Ovary (tissue), 3 donors: Measurements from ENCODE around the gene PCARE.

Experiments
- POLR2A ChIP-seq: fragments of 450-650 bp; IDR thresholded peaks from one replicate; pipeline ENCODE4 v1.6.1; 2017; ENCODE audit warnings: antibody characterized with exemption, mild to moderate bottlenecking, moderate library complexity
- TF ChIP-seq, protein P1 (sequence below), 3 donors: fragments of 450-650 bp in 2 of 3; fragments of 200-600 bp in 1 of 3; IDR thresholded peaks; one replicate each; pipeline versions ENCODE4 v1.5.1 to v1.8.0; 2016 to 2022; ENCODE audit warnings: antibody characterized with exemption in 3 of 3, mild to moderate bottlenecking in 1 of 3
- donor health status: DM: no; HTN: no; CAD: no.

DNA sequence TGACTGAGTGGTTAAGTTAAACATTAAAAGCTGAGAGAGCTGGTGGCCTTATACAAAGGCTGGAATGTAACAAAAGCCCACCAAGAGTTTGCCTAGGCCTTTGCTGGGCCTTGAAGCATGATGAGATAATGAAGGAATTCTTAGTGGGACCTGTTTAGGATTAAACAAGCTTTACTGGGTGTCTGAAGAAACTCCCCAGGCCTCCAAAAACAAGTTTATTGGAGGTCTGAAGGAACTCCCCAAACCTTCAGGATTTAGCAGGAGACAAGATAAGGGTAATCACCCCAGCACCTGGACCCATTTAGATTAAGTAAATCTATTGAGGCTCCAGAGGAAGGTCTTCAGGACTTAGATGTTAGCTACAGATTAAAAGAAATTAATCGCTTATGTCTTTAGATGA, 18.7 kb downstream of the PCARE start:
- no peak for TF ChIP-seq POLR2A
- TF ChIP-seq, protein P1, sequence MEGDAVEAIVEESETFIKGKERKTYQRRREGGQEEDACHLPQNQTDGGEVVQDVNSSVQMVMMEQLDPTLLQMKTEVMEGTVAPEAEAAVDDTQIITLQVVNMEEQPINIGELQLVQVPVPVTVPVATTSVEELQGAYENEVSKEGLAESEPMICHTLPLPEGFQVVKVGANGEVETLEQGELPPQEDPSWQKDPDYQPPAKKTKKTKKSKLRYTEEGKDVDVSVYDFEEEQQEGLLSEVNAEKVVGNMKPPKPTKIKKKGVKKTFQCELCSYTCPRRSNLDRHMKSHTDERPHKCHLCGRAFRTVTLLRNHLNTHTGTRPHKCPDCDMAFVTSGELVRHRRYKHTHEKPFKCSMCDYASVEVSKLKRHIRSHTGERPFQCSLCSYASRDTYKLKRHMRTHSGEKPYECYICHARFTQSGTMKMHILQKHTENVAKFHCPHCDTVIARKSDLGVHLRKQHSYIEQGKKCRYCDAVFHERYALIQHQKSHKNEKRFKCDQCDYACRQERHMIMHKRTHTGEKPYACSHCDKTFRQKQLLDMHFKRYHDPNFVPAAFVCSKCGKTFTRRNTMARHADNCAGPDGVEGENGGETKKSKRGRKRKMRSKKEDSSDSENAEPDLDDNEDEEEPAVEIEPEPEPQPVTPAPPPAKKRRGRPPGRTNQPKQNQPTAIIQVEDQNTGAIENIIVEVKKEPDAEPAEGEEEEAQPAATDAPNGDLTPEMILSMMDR (IDR thresholded peaks at IDR 0.05): no peak
